Liver (tissue), 3 donors: ENCODE results near the gene CDK19.

Experiments used
- CTCF ChIP-seq: fragments of 150-350 bp; IDR thresholded peaks from 2 replicates; pipeline ENCODE4 v1.5.1; 2017; ENCODE audit warnings: improper control_type of control experiment, low read depth, low read length; ENCODE audit not compliant: missing input control
- FOXA1 ChIP-seq: IDR thresholded peaks from 2 replicates; pipeline ENCODE4 v1.6.1; 2016; ENCODE audit warnings: antibody characterized with exemption
- FOXA2 ChIP-seq: IDR thresholded peaks from 2 replicates; pipeline ENCODE4 v1.6.1; 2016; ENCODE audit warnings: antibody characterized with exemption
- RXRA ChIP-seq, 2 donors: IDR thresholded peaks; 2 replicates each; pipeline ENCODE4 v1.6.1; 2017 to 2018; ENCODE audit warnings: antibody characterized with exemption in 2 of 2, mild to moderate bottlenecking in 1 of 2
- TAF1 ChIP-seq: conservative IDR thresholded peaks from 2 replicates; pipeline ENCODE4 v1.6.1; 2016; ENCODE audit warnings: antibody characterized with exemption, mild to moderate bottlenecking
- TF ChIP-seq, protein P1 (sequence below): IDR thresholded peaks from 2 replicates; pipeline ENCODE4 v1.6.1; 2016; ENCODE audit warnings: antibody characterized with exemption, mild to moderate bottlenecking
- donor health status: healthy.
- donor health status: healthy.

DNA sequence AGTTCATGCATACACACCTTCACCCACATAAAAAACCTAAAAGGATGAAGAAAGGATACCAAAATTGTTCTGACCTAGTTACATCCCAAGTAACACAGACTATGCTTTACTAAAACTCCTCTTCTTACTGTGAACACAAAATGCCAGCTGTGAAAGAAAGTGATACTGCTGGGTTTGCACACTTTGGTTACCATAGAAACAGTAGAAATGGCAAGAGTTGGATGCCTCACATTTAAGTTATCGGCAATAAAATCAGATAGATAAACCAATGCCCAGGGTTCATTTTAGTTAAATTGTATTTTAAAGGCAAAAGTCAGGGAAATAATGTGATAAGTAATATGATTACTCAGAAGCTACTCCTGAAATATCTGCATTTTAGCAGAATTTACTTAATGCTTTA, 161.9 kb downstream of the CDK19 start:
- TF ChIP-seq FOXA2 (no peak), TAF1 (no peak), CTCF (no peak), RXRA (IDR thresholded peaks at IDR 0.05) (no peak), FOXA1 (no peak)
- TF ChIP-seq, protein P1, sequence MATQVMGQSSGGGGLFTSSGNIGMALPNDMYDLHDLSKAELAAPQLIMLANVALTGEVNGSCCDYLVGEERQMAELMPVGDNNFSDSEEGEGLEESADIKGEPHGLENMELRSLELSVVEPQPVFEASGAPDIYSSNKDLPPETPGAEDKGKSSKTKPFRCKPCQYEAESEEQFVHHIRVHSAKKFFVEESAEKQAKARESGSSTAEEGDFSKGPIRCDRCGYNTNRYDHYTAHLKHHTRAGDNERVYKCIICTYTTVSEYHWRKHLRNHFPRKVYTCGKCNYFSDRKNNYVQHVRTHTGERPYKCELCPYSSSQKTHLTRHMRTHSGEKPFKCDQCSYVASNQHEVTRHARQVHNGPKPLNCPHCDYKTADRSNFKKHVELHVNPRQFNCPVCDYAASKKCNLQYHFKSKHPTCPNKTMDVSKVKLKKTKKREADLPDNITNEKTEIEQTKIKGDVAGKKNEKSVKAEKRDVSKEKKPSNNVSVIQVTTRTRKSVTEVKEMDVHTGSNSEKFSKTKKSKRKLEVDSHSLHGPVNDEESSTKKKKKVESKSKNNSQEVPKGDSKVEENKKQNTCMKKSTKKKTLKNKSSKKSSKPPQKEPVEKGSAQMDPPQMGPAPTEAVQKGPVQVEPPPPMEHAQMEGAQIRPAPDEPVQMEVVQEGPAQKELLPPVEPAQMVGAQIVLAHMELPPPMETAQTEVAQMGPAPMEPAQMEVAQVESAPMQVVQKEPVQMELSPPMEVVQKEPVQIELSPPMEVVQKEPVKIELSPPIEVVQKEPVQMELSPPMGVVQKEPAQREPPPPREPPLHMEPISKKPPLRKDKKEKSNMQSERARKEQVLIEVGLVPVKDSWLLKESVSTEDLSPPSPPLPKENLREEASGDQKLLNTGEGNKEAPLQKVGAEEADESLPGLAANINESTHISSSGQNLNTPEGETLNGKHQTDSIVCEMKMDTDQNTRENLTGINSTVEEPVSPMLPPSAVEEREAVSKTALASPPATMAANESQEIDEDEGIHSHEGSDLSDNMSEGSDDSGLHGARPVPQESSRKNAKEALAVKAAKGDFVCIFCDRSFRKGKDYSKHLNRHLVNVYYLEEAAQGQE = no peak
